Glutamatergic neuron (in vitro differentiated cells): Measurements from ENCODE around the gene LIN28B. TPM values are rescaled to one million over a fixed set of nuclear protein-coding genes. Genes with fewer than 3 reads are reported as not detected.

Experiments used
- DNase-seq: peaks from one replicate; pipeline ENCODE4 v3.0.0; 2022
- H3K27ac Mint-ChIP-seq: one replicate; pipeline ENCODE4 v1.8.0; 2020; ENCODE audit warnings: mild to moderate bottlenecking, mixed read lengths, inconsistent platforms; ENCODE audit not compliant: unreplicated experiment
- H3K27me3 Mint-ChIP-seq: one replicate; pipeline ENCODE4 v1.8.0; 2020; ENCODE audit warnings: mild to moderate bottlenecking, moderate library complexity, mixed read lengths, inconsistent platforms; ENCODE audit not compliant: unreplicated experiment
- H3K36me3 Mint-ChIP-seq: one replicate; pipeline ENCODE4 v1.8.0; 2020; ENCODE audit warnings: mild to moderate bottlenecking, mixed read lengths, inconsistent platforms; ENCODE audit not compliant: unreplicated experiment
- H3K4me1 Mint-ChIP-seq: one replicate; pipeline ENCODE4 v1.8.0; 2020; ENCODE audit warnings: mild to moderate bottlenecking, low read depth, mixed read lengths, inconsistent platforms; ENCODE audit not compliant: unreplicated experiment
- H3K4me3 Mint-ChIP-seq: one replicate; pipeline ENCODE4 v1.8.0; 2020; ENCODE audit warnings: mild to moderate bottlenecking, mixed read lengths, inconsistent platforms; ENCODE audit not compliant: unreplicated experiment
- H3K9me3 Mint-ChIP-seq: one replicate; pipeline ENCODE4 v1.8.0; 2020; ENCODE audit warnings: mild to moderate bottlenecking, moderate library complexity, mixed read lengths, inconsistent platforms; ENCODE audit not compliant: unreplicated experiment
- CTCF ChIP-seq: fragments of 200-600 bp; sonication (generic); IDR thresholded peaks from one replicate; pipeline ENCODE4 v1.5.0; 2021; ENCODE audit not compliant: partially characterized antibody, unreplicated experiment
- total RNA-seq: library from RNA; stranded (reverse); fragmentation: NEBNext Ultra II Directional; extraction: Animal tissue kit (Norgen Biotek cat#: 25700); gene quantifications from one replicate; pipeline ENCODE4 v1.2.1, GENCODE V29; 2021; ENCODE audit not compliant: unreplicated experiment

The LIN28B gene
- total RNA-seq, 1 donor from 2014 or later = 105 TPM

DNA sequence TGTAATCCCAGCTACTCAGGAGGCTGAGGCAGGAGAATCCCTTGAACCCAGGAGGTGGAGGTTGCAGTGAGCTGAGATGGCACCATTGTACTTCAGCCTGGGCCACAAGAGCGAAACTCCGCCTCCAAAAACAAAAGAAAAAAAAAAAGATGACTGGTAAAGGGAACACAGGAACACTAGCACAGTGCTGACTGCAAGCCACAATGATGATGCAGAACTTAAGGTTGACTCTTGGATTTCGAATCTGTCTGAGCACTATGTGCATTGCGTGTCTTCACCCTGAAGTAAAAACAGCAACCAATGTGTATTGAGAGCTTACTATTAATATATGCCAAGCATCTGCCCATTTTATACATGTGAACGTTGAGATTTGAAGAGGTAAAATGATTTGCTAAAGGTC lies 27.6 kb upstream of the LIN28B start:
- Mint-ChIP-seq H3K36me3 (no peaks in the 10 kb centered on the region), H3K27ac (no peak overlapping the region), H3K4me1 (no peaks in the 10 kb centered on the region), H3K4me3 (no peak overlapping the region), H3K9me3 (no peaks in the 10 kb centered on the region), H3K27me3 (no peaks in the 10 kb centered on the region)
- no peak for TF ChIP-seq CTCF
- no peak for DNase-seq

DNA sequence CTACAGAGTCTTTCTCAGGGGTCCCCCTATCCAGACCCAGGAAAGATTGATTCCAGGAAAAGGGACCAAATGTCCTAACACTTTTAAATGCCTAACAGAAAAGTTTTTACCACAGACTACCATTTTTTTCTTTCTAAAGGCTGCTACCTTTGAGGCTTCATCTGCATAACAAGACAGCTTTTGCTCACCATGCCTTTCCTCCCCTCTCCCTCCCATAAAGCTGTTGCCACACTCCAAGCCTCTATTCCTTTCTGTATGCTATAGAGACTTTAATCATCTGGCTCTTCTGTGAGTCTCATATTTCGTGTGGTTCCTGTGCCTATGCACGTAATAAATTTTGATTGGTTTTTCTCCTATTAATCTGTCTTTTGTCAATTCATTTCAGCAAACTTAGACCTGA lies 26.0 kb upstream of the LIN28B start:
- H3K27me3 Mint-ChIP-seq = no peaks in the 10 kb centered on the region
- DNase-seq = no peak
- H3K36me3 Mint-ChIP-seq = peaks cover under 1% of the 10 kb centered on the region
- no peak for TF ChIP-seq CTCF
- no peak overlapping the region for H3K4me3 Mint-ChIP-seq
- H3K9me3 Mint-ChIP-seq = peaks cover under 1% of the 10 kb centered on the region
- H3K27ac Mint-ChIP-seq = no peak overlapping the region
- H3K4me1 Mint-ChIP-seq = no peaks in the 10 kb centered on the region

DNA sequence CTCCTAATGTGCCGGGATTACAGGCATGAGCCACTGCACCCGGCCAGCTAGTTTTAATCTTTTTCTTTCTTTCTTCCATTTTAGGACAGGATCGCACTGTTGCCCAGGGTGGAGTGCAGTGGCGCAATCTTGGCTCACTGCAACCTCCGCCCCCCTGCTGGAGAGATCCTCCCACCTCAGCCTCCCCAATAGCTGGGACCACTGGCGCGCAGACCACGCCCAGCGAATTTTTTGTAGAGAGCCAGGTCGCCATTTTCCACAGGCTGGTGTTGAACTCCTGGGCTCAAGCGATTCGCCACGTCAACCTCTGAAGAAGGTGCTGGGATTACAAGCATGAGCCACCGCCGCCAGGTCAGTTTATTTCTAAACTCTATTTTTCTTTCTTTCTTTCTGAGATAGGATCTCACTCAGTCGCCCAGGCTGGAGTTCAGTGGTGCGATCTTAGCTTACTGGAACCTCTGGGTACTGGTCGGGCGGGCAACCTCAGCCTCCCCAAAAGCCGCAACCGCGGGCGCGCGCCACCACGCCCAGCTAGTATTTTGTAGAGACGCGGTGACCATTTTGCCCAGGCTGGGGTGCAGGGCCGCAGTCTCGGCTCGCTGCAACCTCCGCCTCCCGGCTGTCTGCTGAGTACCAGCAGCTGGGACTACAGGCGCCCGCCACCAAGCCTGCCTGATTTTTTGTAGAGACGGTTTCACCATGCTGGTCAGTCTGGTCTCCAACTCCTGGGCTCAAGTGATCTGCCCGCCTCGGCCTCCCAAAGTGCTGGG lies 20.0 kb upstream of the LIN28B start:
- peaks cover 6% of the 10 kb centered on the region for H3K4me1 Mint-ChIP-seq
- peaks cover 14% of the 10 kb centered on the region for H3K9me3 Mint-ChIP-seq
- DNase-seq = no peak
- H3K36me3 Mint-ChIP-seq = peaks cover 10% of the 10 kb centered on the region
- peaks cover 15% of the 10 kb centered on the region for H3K27me3 Mint-ChIP-seq
- H3K27ac Mint-ChIP-seq = no peak overlapping the region
- TF ChIP-seq CTCF = no peak
- no peak overlapping the region for H3K4me3 Mint-ChIP-seq

GRCh38 chr6:104940238-104940892 lies 16.5 kb upstream of the LIN28B start:
- Mint-ChIP-seq H3K27ac (peak overlapping the region; percentile 92), H3K9me3 (peaks cover 14% of the 10 kb centered on the region), H3K36me3 (peaks cover 10% of the 10 kb centered on the region), H3K4me1 (peaks cover 13% of the 10 kb centered on the region), H3K27me3 (peaks cover 16% of the 10 kb centered on the region), H3K4me3 (peak overlapping the region; percentile 91)
- no peak for TF ChIP-seq CTCF
- peak; percentile 85 for DNase-seq
